ENCODE measurements around the gene N4BP2. TPM values are rescaled to one million over a fixed set of nuclear protein-coding genes. Genes with fewer than 3 reads are reported as not detected.
"Not testable (repeated sequence)": the region's sequence is repeated elsewhere in the genome, so short reads cannot be mapped to it uniquely, and the experiment has no call there.

N4BP2 gene
- total RNA-seq: 10 to 100 TPM in 2 of 4 donors, 1 to 10 TPM in 2; 7.8 to 23.7 (median 10.3) TPM

- H3K9me3 ChIP-seq: no peaks in the 10 kb centered on the region
- no peaks in the 10 kb centered on the region for H3K27me3 ChIP-seq
- DNase-seq (ENCODE audit: low spot score in 2 of 2): peak; percentile 87 to 88
- 0% methylated on average over 30 of the region's 99 CpGs for WGBS
- H3K4me3 ChIP-seq: peak within 1 kb of the TSS; percentile 81
- peaks cover 28% of the 10 kb centered on the region for H3K4me1 ChIP-seq
- no peaks in the 10 kb centered on the region for H3K36me3 ChIP-seq
- TF ChIP-seq CTCF (IDR thresholded peaks at IDR 0.05) (peak; percentile 27 to 91), EP300 (IDR thresholded peaks at IDR 0.05) (no peak), POLR2A (IDR thresholded peaks at IDR 0.05) (peak in 1 of 2 donors; percentile 79)
- peak within 1 kb of the TSS; percentile 99 for H3K27ac ChIP-seq
Observed at GRCh38 chr4:40056716-40057585, at the start of gene N4BP2. Gene N4BP2 (plus strand): TSS chr4:40056850. CDS start chr4:40097341, 40,491 bp downstream.

- Histone ChIP-seq H3K27ac (no peak overlapping the region), H3K36me3 (no peaks in the 10 kb centered on the region), H3K27me3 (no peaks in the 10 kb centered on the region), H3K4me3 (no peak overlapping the region), H3K9me3 (no peaks in the 10 kb centered on the region), H3K4me1 (no peaks in the 10 kb centered on the region)
- TF ChIP-seq POLR2A (IDR thresholded peaks at IDR 0.05) (no peak), EP300 (IDR thresholded peaks at IDR 0.05) (no peak), POLR2AphosphoS5 (IDR thresholded peaks at IDR 0.05) (no peak), CTCF (IDR thresholded peaks at IDR 0.05) (no peak)
- WGBS: 90% methylated on average over 2 of the region's 2 CpGs
- DNase-seq (ENCODE audit: low spot score in 2 of 2): no peak
Observed at GRCh38 chr4:40016007-40016406, 40.6 kb upstream of the N4BP2 start.

GRCh38 chr4:40020221-40020620 is 36.4 kb upstream of the N4BP2 start:
- Histone ChIP-seq H3K27ac (no peak overlapping the region), H3K36me3 (no peaks in the 10 kb centered on the region), H3K9me3 (no peaks in the 10 kb centered on the region), H3K27me3 (no peaks in the 10 kb centered on the region), H3K4me1 (no peaks in the 10 kb centered on the region), H3K4me3 (no peak overlapping the region)
- no peak for DNase-seq (ENCODE audit: low spot score in 2 of 2)
- TF ChIP-seq POLR2AphosphoS5 (IDR thresholded peaks at IDR 0.05) (no peak), EP300 (IDR thresholded peaks at IDR 0.05) (no peak), CTCF (IDR thresholded peaks at IDR 0.05) (no peak), POLR2A (IDR thresholded peaks at IDR 0.05) (no peak)
- 95% methylated on average over 15 of the region's 15 CpGs for WGBS

- not testable (repeated sequence) for H3K27me3 ChIP-seq; H3K4me1 ChIP-seq; H3K9me3 ChIP-seq; DNase-seq (ENCODE audit: low spot score in 2 of 2); H3K4me3 ChIP-seq; H3K36me3 ChIP-seq; H3K27ac ChIP-seq
- WGBS: 97% methylated on average over 3 of the region's 7 CpGs
Observed at GRCh38 chr4:40021116-40021515, 35.5 kb upstream of the N4BP2 start.

- not testable (repeated sequence) for H3K27me3 ChIP-seq; H3K36me3 ChIP-seq; H3K9me3 ChIP-seq; H3K27ac ChIP-seq; H3K4me1 ChIP-seq; H3K4me3 ChIP-seq; DNase-seq (ENCODE audit: low spot score in 2 of 2)
- WGBS: 84% methylated on average over 7 of the region's 7 CpGs
Observed at GRCh38 chr4:40024049-40024448, 32.6 kb upstream of the N4BP2 start.

- TF ChIP-seq CTCF (IDR thresholded peaks at IDR 0.05) (no peak), POLR2AphosphoS5 (IDR thresholded peaks at IDR 0.05) (no peak), POLR2A (IDR thresholded peaks at IDR 0.05) (no peak), EP300 (IDR thresholded peaks at IDR 0.05) (no peak)
- Histone ChIP-seq H3K36me3 (no peaks in the 10 kb centered on the region), H3K9me3 (no peaks in the 10 kb centered on the region), H3K4me1 (no peaks in the 10 kb centered on the region), H3K27ac (no peak overlapping the region), H3K27me3 (no peaks in the 10 kb centered on the region), H3K4me3 (no peak overlapping the region)
- 78% methylated on average over 22 of the region's 22 CpGs for WGBS
- no peak for DNase-seq (ENCODE audit: low spot score in 2 of 2)
Observed at GRCh38 chr4:40032785-40033184, 23.9 kb upstream of the N4BP2 start.

Measured in suprapubic skin (tissue), 4 donors.